Measurements from ENCODE around the gene CYB561.

The CYB561 gene, protein sequence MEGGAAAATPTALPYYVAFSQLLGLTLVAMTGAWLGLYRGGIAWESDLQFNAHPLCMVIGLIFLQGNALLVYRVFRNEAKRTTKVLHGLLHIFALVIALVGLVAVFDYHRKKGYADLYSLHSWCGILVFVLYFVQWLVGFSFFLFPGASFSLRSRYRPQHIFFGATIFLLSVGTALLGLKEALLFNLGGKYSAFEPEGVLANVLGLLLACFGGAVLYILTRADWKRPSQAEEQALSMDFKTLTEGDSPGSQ

DNA sequence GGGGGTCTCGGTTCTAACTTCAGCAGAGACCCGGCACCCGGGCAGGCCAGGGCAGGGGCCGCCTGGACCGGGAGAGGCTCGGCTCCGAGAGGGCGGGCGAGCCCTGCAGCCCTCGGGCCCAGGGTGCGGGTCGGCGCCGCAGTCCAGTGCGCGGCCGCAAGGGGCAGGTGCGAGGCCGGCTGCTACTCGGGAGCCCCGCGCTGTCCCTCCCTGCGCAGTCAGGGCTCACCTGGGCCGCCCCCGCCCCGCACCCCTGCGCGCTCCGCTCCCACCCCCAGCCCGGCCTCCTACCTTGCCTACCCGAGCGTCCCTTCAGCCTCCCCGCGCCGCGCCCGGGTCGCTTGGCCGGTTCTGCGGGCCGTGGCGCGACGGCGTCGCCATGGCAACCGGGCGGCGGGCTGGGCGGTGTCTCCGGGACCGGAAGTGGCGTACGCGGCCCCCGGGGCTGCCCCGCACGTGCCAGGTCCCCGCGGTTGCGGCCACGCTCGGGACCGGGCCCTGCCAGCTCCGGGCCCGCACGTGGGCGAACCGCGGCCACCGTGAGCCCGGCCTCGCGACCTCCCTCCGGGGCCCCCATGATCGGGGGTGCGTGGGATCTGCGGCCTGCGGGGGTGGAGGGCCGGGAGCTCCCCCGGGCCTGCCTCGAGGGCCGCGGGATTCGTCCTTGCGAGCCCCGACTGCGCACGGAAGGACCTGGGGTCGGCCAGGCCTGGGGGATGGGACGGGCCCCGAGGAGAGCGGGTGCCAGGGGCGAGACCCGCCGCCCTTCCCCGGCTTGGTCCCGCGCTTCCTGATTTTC, at the start of gene CYB561:
CYB561 (minus strand) TSS at position 353 of the 799 bp plus-strand sequence. CDS start 8,759 bp downstream, outside the sequence.
- DNase-seq (ENCODE audit: low spot score): peak; percentile 81

DNA sequence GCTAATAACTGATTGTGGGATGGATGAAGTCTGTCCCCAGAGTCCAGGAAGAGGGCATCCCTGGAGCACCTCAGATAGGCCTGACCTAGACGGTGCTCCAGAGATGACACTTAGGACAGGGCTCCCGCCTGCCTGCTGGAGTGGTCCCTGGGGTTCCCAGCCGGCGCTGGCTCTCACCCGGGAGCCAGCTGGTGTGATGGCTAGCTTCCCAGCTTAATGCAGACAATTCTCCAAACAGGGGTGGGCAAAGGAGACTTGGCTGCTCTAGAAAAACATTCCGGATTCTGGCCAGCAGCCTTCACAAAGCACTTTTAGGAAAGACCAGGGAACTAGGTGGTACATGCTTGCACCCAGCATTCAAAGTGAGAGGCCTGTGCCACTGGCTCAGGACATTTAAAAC, 49.4 kb upstream of the CYB561 start:
- no peak for DNase-seq (ENCODE audit: low spot score)

DNA sequence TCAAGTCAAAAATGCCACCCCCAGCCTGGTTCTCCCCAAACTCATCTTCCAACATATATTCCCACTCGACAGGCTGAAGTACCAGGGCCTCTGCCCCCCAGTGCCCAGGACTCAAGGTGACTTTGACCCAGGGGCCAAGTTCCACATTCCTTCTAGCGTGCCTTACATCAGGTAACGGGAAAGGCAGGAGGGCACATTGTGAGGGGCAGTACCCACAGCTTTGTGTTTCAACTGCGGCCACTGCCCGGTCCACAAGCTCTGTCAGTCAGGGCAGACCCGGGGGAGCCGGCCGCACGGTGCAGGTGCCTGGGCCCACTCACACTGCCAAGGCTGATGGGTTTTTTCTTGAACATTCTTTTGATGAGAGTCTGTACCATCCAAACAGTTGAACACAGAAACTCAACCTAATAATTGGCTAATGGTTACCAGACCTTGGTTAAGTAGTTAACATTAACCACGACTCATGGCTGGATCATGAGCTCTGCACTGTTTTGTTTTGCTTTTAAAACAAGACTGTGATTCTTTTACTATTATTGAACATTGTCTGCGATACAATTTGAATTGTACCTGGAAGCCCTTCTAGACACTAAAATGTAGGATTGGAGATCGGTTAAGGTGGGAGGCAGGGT, 48.3 kb upstream of the CYB561 start:
- peak; percentile 71 for DNase-seq (ENCODE audit: low spot score)

DNA sequence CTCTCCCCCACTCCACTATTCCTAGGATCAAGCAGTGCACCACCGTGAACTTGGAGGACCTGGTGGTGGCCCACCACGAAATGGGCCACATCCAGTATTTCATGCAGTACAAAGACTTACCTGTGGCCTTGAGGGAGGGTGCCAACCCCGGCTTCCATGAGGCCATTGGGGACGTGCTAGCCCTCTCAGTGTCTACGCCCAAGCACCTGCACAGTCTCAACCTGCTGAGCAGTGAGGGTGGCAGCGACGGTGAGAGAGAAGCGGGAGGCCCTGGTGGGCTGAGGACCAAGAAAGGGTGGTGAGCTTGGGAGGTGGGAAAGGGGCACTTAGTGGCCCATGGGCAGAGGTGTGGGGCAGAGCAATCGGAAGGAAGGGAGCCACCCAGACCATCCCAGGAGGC, 47.3 kb upstream of the CYB561 start:
- no peak for DNase-seq (ENCODE audit: low spot score)

DNA sequence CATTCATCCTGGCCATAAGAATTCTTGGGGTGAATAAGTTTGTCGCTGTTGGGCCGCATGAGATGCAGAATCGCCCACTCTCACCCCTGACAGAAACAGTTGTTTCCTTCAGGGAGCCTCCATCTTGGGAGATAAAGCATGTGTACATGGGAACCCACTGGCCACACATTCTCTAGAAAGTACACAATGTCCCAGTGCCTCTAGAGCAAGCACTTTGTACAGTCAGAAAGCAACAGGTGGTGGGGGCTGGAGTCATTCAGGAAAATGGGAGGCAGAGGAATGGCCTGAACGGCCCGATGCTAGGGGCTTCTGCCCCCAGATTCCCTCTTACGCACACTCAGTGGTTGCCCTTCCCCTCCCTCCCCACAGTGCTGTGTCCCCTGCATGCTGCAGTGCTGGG, 46.8 kb upstream of the CYB561 start:
- no peak for DNase-seq (ENCODE audit: low spot score)

DNA sequence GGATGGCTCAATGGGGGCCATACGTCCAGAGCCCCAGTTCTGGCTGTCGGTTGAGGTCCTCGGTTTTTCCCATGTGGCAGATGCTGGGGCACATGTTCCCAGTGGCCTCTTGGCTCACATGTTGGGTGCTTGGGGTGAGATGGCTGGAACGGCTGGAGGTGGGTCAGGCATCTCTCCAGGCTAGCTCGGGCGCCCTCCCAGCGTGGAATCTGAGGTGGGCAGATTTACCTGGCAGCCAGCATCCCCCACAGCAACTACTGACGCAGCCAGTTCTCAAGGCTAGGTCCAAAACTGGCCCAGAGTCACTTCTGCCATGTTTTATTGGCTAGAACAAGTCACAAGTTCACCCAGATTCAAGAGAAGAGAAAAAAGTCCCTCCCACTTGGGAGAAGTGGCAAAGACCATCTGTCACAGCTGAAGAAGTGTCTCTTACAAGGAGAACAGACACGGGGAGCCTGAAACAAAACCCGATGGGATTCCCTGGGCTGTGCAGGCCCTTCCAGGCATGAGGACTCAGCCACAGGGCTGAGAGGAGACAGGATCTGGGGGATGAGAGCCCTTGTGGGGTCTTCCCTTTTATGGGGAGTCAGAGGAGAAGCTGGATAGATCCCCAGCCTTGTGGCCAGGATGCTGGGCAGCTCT, 46.0 kb upstream of the CYB561 start:
- DNase-seq (ENCODE audit: low spot score): no peak

DNA sequence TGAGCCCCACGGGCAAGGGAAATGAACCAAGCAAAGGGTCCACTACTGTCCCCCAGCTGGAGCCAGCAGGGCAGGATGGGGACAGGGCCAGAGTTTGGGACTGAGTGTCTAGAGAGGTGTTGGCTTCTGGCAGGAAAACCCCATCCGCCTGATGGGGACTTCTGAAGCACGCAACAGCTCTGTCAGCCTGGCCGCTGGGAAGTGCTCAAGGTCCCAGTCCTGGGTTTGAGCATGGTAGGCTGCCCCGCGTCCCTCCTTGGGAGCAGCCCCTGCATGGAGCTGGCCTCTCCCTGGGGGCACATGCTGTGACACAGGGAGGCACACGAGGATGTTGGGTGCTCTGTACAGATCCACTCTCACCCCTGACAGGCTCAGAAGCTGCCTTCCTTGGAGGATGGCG, 45.3 kb upstream of the CYB561 start:
- no peak for DNase-seq (ENCODE audit: low spot score)

DNA sequence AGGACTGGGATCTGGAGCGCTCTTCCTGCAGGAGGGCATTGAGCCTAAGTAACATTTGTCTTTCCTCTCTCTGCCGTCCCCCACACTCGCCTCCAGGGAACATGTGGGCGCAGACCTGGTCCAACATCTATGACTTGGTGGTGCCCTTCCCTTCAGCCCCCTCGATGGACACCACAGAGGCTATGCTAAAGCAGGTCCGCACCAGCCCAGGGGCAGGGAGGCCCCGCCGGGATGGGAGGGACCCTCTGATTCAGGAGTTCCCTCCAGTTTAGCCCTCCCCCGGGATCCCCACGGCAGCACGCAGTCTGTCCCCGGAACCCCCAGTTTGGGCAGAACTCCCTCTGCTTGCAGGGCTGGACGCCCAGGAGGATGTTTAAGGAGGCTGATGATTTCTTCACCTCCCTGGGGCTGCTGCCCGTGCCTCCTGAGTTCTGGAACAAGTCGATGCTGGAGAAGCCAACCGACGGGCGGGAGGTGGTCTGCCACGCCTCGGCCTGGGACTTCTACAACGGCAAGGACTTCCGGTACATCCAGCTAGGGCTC, 44.8 kb upstream of the CYB561 start:
- DNase-seq (ENCODE audit: low spot score): no peak

DNA sequence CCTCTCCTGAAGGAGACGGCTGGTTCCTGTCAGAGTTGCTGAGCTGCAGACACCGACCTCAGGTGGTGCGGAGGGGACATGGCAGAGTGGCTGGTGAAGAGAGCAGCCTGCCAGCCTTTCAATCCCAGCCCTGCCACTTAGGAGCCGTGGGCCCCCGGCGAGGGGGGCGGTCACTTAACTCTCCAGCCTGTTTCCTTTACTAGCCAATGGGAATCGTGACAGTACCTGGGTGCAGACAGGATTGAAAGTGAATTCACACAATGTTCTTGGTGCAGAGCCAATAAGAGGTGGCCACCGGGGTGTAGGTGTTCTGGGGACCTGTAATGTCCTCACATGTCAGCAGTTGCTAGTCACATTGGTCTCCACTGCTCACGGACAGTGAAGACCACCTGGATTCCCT, 44.2 kb upstream of the CYB561 start:
- no peak for DNase-seq (ENCODE audit: low spot score)

DNA sequence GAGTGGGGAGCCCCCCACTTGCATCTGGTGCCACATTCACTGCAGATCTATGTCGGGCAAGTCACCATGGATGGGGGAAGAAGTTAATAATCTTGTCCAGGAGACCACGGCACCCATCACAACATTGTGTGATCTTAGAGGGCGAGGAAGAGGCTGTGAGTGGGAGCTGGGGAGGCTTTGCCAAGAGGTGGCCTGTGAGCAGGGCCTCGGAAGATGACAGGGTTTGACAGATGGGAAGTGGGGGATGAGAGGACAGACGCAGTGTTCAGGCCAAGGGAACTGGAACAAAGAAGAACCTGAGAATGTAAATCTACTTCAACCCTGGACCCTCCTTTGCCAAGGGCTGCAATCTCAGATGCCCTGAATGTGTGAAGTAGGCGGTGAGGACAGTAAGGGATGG, 43.2 kb upstream of the CYB561 start:
- no peak for DNase-seq (ENCODE audit: low spot score)

DNA sequence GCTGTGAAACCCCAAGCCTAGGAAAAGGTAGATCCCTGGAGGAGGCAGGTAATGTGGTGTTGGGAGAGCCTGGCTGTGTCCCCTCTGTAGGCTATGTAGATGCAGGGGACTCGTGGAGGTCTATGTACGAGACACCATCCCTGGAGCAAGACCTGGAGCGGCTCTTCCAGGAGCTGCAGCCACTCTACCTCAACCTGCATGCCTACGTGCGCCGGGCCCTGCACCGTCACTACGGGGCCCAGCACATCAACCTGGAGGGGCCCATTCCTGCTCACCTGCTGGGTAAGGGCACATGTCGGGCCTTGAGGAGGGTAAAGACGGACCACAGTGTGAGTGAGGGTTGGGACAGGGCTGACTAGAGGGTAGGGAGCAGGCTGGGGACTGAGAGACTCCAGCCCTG, 42.7 kb upstream of the CYB561 start:
- no peak for DNase-seq (ENCODE audit: low spot score)

DNA sequence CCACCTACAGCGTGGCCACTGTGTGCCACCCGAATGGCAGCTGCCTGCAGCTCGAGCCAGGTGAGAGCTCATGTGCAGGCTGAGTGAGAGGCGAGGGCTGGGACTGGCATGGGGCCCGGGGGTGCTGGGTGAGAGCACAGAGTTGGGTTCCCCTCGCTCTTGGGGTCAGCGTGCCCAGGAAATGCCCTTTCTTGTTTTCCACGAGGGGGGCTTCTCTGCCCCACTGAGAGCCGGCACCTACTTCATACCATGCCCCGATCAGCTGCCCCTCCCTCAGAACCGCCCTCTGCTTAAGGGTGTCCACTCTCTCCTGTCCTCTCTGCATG, 40.9 kb upstream of the CYB561 start:
- DNase-seq (ENCODE audit: low spot score): no peak

DNA sequence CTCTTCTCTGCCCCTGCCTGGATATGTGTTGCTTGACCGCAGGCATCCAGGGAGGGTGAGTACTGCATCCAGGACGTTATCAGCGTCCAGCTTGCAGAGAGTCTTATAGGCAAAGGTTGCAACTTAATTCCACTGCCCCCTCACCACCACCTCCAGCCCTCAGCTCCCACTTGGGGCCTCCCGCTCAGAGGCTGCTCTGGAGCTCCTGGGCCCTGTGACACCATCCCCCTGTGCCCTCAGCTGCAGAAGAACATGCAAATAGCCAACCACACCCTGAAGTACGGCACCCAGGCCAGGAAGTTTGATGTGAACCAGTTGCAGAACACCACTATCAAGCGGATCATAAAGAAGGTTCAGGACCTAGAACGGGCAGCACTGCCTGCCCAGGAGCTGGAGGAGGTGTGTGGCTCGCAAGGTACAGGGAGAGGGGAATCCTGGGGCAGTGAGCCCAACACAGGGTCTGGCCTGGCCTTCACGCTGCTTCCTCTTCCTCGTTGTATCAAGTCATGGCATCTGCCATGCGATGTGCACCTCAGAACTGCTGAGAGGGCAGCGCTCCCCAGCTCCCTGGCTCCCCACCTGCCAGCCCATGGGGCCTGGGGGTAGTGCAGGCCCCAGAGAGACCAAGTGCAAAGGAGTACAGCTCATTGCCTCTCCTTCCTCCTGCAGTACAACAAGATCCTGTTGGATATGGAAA, 40.4 kb upstream of the CYB561 start:
- no peak for DNase-seq (ENCODE audit: low spot score)

DNA sequence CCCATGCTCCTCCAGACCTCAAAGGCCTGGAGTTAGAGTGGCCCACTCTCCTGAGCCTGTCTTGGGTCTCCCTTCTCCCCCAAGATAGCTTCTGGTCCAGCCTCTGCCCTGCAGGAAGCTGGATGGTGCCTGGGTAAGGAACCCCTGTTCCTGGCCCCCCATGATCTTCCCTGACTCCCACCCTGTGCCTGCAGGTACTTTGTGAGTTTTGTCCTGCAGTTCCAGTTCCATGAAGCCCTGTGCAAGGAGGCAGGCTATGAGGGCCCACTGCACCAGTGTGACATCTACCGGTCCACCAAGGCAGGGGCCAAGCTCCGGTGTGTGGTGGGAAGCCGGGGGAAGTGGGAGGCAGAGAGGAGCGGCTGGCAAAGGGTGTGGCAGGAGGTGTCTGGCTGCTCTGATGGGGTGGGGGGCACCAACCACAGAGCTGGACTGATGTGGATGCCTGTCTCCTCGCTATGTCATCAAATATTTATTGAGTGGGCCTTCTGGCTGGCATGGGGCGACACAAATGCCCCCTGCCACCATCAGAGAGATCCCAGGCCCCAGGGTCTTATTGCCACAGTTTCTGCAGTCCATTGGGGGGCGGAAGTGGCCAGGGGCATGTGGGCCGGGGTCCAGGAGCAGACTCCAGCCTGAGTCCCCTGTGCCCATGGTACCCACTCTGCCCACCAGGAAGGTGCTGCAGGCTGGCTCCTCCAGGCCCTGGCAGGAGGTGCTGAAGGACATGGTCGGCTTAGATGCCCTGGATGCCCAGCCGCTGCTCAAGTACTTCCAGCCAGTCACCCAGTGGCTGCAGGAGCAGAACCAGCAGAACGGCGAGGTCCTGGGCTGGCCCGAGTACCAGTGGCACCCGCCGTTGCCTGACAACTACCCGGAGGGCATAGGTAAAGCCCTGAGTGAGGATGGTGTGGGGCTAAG, 37.8 kb upstream of the CYB561 start:
- DNase-seq (ENCODE audit: low spot score): no peak

DNA sequence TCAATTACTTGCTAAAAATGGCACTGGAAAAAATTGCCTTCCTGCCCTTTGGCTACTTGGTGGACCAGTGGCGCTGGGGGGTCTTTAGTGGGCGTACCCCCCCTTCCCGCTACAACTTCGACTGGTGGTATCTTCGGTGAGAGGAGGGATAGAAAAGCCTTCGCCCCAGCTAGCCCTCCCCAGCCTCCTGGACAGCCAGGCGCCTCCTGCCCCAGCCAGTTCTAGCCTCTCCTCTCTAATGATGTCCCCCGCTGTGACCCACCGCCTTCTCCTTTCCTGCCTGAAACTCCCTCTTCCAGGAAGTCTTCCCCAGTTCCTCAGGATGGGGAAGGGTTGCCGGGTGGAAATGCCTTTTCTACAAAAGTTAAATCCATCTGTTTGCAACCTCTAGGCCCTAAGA, 36.9 kb upstream of the CYB561 start:
- DNase-seq (ENCODE audit: low spot score): no peak

DNA sequence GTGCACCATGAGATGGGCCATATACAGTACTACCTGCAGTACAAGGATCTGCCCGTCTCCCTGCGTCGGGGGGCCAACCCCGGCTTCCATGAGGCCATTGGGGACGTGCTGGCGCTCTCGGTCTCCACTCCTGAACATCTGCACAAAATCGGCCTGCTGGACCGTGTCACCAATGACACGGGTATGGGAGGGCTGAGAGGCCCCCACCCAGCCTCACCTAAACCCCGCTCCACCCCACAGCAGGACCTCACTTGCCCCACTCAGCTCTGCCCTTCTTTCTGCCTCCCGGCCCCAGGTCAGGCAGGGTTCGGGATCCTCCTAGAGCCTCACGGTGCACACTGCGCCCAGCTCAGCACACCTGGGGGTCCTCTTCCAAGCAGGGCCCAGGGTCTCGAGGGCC, 36.4 kb upstream of the CYB561 start:
- no peak for DNase-seq (ENCODE audit: low spot score)

DNA sequence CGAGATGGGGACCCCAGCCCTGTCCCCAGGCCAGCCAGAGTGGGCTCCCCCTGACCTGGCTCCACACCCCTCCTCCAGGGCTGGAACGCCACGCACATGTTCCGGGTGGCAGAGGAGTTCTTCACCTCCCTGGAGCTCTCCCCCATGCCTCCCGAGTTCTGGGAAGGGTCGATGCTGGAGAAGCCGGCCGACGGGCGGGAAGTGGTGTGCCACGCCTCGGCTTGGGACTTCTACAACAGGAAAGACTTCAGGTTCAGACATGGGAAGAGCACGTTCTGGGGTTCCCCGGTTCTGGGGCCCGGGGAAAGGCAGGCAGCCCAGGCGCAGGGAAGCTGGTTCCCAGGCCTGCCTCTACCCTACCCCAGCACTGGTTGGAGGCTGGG, 35.4 kb upstream of the CYB561 start:
- no peak for DNase-seq (ENCODE audit: low spot score)

DNA sequence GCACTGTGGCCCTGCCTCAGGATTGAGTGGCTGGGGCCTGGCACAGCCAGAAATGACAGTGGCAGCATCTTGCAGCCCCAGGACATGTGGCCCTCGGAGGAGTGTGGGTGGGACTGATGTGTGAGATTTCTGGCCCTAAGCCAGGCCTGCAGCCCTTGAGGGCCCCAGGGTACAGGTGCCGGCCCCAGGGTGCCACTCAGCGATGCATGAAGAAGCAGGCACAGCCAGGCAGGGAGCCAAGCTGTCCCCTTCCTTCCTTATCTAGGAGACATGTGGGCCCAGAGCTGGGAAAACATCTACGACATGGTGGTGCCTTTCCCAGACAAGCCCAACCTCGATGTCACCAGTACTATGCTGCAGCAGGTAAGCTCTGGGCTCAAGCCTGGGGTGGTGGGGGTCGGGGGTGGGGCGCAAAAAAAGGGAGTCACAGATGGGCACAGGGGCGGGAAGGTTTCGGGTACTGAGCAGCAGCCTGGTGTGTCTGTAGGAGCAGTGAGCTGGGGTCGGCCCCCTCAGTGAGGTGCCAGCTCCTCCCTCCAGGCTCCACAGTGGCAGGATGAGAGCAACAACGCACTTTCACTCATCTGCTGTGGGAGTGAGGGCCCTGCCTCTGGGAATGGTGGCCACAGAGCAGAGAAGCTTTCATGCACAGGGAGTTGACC, 34.9 kb upstream of the CYB561 start:
- DNase-seq (ENCODE audit: low spot score): peak; percentile 42

DNA sequence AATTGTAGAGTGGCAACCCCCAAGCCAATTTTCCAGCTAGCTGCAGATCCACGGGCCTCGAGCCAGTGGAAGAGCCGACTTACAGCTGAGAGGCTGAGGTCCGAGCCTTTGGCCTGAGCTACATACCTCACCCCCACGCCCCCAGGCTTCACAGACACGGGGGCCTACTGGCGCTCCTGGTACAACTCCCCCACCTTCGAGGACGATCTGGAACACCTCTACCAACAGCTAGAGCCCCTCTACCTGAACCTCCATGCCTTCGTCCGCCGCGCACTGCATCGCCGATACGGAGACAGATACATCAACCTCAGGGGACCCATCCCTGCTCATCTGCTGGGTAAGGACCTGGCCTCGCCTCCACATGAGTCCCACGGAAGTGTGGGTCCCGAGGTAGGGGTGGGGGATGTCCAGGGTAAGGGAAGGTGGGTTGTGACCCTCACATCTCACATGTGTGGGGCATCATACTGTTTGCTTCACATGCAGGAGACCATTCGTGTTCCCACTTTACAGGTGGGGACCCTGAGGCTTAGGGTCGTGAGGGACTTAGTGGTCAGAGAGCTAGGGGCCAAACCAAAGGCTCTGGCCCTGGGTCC, 34.2 kb upstream of the CYB561 start:
- DNase-seq (ENCODE audit: low spot score): no peak
